ENCODE results near the gene GRID2.

GRID2 gene

DNA sequence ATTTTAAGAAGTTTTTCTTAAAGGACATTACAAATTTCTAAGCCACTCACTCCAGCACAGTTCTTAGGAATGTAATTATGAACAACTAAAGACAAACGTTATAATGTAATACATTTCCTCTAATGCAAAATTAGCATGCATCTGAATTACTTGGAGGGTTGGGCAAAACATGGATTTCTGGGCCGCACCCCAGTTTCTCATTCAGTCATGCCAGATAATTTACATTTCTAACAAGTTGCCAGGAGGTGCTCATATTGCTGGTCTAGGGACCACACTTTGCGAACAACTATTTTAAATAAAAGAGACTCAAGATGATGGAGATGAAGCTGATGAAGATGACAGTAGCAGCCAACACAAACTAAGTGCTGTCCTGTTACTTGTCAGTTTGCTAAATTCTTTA is 840.1 kb downstream of the GRID2 start:
- TF ChIP-seq GATA1 (IDR thresholded peaks at IDR 0.05; ENCODE audit: low read depth, low read length) (no peak), POLR2A (IDR thresholded peaks at IDR 0.05; ENCODE audit: low read length) (no peak)
- DNase-seq = no peak

DNA sequence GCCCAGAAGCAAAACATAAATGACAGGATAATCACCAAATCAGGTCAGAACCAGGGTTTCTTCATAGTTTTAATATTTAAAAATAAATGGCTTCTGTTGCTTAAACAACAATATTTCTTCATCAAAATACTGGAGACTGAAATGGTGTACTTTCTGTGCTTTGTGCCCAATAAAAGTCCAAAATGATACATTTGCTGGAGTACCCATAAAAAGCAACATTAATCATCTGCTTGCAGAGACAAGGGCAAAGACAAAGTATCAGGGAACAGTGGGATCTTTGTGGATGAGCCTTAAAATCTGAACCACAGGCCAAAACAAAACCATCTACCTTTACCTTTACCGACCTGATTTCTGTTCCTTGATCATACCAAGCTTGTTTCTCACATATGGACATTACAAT is 840.9 kb downstream of the GRID2 start:
- no peak for TF ChIP-seq POLR2A (IDR thresholded peaks at IDR 0.05; ENCODE audit: low read length)
- no peak for TF ChIP-seq GATA1 (IDR thresholded peaks at IDR 0.05; ENCODE audit: low read depth, low read length)
- no peak for DNase-seq

DNA sequence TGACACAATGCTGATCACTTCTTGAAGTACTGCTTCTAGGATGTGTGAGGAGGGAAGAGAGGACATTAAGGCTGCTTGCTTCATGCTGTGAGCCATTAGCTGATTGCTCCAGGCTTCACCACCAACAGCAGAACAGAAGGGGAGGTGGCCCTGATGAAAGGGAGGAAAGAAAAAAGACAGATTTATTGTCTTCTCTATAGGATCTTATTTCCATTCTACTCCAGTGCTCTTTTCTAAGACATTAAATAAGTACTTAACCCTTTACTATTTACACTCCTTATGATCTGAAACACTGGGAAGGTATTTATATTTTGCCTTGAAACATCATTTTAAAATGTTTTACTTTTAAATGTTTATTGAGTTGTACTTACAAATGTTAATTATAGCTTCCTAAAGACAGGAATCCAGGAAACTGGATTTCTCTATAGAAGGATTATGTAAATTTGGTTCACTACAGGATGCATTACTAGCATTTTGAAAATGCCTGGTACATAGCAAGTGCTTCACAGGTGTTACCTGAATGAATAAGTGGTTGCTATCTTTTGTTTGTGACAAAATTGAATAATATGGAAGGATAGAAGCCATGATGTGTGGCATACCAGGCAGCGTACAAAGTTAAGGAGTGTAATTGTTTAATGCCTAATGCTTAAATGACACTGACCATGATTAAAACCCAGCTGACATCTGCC is 843.9 kb downstream of the GRID2 start:
- no peak for TF ChIP-seq POLR2A (IDR thresholded peaks at IDR 0.05; ENCODE audit: low read length)
- no peak for TF ChIP-seq GATA1 (IDR thresholded peaks at IDR 0.05; ENCODE audit: low read depth, low read length)
- DNase-seq = no peak

DNA sequence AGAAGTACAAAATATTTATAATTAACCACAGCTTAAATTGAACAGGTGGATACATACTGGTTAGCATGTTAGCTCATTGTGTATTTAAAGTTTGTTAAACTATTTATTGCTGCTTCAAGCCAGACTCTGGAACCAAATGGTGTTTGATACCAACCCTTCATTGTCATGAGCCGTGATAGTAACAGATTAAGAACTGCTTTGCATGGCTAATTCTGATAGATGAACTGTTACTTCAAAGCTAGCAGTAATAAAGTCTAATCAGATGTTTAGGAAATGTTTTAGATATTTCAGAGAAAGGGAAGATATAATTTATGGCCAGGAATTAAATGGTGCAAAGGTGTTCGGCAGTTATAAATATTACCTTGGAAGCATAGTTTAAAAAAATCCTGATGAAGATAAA is 848.7 kb downstream of the GRID2 start:
- DNase-seq = no peak
- no peak for TF ChIP-seq POLR2A (IDR thresholded peaks at IDR 0.05; ENCODE audit: low read length)
- TF ChIP-seq GATA1 (IDR thresholded peaks at IDR 0.05; ENCODE audit: low read depth, low read length) = no peak

DNA sequence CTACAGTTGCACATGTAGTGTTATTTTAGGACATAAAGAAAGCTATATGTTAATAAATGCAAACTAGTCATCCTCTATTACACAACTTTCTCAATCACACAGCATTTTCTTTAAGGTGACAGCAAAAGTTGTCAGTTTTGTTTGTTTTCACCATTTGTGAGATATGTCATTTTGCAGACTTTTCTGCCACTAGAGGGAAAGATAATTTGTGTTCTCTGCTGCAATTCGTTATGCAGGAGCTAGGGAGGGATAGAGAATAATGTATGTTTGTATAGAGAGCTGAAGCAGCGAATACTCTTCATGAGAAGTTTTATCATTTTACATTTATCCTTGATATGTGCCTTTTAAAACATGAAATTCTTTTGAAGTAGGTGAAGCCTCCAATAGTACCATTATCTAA is 854.2 kb downstream of the GRID2 start:
- no peak for DNase-seq
- TF ChIP-seq POLR2A (IDR thresholded peaks at IDR 0.05; ENCODE audit: low read length) (no peak), GATA1 (IDR thresholded peaks at IDR 0.05; ENCODE audit: low read depth, low read length) (no peak)

DNA sequence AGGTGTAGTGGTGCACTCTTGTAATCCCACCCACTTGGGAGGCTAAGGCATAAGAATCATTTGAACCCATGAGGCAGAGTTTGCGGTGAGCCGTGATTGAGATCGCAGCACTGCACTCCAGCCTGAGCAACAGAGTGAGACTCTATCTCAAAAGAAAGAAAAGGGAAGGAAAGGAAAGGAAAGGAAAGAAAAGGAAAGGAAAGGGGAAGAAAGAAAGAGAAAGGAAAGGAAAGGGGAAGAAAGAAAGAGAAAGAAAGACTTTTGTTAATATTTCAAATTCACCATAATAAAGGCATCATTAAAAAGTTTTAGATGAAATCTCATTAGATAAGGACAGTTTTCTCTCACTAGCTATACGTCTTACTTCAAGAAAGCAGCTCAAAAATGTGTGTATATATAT is 864.3 kb downstream of the GRID2 start:
- DNase-seq = no peak
- TF ChIP-seq GATA1 (IDR thresholded peaks at IDR 0.05; ENCODE audit: low read depth, low read length) = no peak
- no peak for TF ChIP-seq POLR2A (IDR thresholded peaks at IDR 0.05; ENCODE audit: low read length)

DNA sequence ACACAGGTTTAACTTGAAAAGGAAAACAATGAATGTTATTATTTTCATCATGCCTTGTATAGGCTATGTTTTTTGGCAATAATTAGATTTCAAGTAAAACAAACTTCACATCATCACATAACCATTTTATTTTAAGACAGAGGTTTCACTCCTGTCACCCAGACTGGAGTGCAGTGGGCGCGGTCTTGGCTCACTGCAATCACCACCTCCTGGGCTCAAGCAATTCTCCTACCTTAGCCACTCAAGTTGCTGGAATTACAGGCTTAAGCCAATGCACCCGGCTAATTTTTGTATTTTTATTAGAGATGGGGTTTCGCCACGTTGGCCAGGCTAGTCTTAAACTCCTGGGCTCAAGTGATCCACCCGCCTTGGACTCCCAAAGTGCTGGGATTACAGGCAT is 866.2 kb downstream of the GRID2 start:
- no peak for DNase-seq
- TF ChIP-seq GATA1 (IDR thresholded peaks at IDR 0.05; ENCODE audit: low read depth, low read length) (no peak), POLR2A (IDR thresholded peaks at IDR 0.05; ENCODE audit: low read length) (no peak)

DNA sequence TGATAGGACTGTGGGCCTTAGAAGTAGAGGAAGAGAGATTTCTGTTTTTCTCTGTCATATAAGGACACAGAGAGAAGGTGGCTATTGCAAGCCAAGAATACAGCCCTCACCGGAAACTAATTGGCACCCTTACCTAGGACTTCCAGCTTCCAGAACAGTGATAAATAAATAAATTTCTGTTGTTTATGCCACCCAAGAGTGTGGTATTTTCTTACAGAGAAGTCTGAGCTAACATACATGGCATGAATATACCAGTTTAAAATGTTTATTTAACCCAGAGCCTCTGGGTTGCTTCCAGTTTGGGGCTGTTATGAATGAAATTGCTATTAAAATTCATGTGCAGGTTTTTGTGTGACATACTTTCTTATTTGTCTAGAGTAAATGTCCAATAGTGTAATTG is 870.8 kb downstream of the GRID2 start:
- TF ChIP-seq GATA1 (IDR thresholded peaks at IDR 0.05; ENCODE audit: low read depth, low read length) = no peak
- TF ChIP-seq POLR2A (IDR thresholded peaks at IDR 0.05; ENCODE audit: low read length) = no peak

DNA sequence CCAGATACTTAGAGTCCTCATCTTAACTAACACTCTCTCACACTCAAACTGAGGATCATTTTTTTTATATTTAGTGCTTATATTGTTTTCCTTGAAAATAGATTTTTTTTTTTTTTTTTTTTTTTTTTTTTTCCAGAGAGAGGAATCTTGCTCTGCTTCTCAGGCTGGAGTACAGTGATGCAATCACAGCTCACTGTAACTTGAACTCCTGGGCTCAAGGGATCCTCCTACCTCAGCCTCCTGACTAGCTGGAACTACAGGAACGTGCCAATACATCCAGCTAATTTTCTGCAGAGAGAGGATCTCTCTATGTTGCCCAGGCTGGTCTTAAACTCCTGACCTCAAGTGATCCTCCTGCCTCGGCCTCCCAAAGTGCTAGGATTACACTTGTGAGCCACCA is 874.5 kb downstream of the GRID2 start:
- no peak for DNase-seq
- TF ChIP-seq POLR2A (IDR thresholded peaks at IDR 0.05; ENCODE audit: low read length) (no peak), GATA1 (IDR thresholded peaks at IDR 0.05; ENCODE audit: low read depth, low read length) (no peak)

More for the DNA sequence above, 870.8 kb downstream of the GRID2 start:
- no peak for DNase-seq

DNA sequence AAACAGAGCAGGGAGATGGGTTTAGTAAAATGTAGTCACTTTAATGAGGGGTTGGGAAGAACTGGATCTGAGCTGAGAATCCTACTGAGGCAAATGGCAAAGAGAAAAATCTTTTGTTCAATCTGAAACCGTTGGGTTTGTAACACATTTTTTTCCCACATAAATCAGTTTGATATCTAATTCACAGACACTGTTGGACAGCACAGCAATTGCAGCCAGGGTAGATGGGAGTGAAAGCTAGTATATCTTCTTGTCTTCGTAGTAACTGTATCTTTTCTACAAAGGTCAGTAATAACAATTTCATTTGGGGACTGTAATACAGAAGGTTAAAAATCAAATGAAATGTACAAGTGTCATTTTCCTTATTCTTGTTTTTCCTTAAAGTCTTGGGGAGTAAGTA is 875.3 kb downstream of the GRID2 start:
- no peak for DNase-seq
- TF ChIP-seq GATA1 (IDR thresholded peaks at IDR 0.05; ENCODE audit: low read depth, low read length) (no peak), POLR2A (IDR thresholded peaks at IDR 0.05; ENCODE audit: low read length) (no peak)

DNA sequence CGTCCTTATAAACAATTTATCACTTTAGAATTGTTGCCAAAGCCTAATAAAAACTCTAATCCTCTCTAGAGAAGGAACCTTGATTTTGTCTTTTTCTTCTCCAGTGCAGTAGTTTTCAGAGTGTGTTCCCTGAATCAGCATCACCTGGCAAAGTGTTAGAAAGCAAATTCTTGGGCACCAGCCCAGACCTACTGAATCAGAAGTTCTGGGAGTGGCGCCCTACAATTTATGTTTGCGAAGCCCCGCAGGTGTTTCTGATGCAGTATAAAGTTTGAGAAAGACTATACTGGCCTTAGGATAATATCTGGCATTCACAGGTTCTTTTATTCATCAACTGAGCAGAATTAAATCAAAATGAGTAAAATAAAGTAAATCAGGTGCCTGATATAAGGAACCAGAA is 879.0 kb downstream of the GRID2 start:
- TF ChIP-seq POLR2A (IDR thresholded peaks at IDR 0.05; ENCODE audit: low read length) (no peak), GATA1 (IDR thresholded peaks at IDR 0.05; ENCODE audit: low read depth, low read length) (no peak)
- DNase-seq = no peak

DNA sequence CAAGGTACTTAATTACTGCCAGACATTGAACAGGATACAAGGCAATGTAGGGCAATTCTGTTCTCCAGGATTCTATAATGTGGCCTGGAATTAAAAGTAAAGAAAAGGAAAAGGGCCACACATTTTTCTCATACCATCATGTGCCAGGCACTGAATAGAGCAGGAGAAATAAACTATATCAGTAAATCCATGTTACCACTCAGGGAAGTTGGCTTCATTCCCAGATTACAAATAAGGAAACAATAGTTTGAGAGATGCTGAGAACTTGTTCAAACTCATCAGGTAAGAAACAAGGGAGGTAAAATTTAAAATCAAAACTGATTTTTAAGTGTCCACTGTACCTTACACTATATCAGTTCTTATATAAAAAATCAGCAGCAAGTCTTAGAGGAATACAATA is 879.8 kb downstream of the GRID2 start:
- TF ChIP-seq POLR2A (IDR thresholded peaks at IDR 0.05; ENCODE audit: low read length) = no peak
- TF ChIP-seq GATA1 (IDR thresholded peaks at IDR 0.05; ENCODE audit: low read depth, low read length) = no peak
- no peak for DNase-seq

DNA sequence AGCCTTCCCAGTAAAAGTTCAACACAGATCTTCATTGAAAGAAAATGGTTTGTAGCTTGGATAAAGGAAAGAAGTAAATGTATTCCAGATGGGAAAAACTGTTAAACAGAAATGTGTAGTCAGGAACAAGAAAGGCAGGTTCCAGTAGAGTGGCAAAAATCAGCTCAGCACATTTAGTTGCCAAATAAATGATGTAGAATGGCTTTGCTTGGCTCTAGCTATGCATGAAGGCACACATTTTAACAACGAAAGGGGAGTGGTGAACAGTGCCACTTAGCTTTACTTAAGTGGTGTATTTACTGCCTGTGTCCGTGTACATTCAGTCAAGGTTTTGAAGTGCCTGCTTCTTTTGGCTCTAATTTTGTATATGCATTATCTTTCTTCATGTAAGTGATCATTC is 880.3 kb downstream of the GRID2 start:
- TF ChIP-seq POLR2A (IDR thresholded peaks at IDR 0.05; ENCODE audit: low read length) (no peak), GATA1 (IDR thresholded peaks at IDR 0.05; ENCODE audit: low read depth, low read length) (no peak)
- DNase-seq = no peak

DNA sequence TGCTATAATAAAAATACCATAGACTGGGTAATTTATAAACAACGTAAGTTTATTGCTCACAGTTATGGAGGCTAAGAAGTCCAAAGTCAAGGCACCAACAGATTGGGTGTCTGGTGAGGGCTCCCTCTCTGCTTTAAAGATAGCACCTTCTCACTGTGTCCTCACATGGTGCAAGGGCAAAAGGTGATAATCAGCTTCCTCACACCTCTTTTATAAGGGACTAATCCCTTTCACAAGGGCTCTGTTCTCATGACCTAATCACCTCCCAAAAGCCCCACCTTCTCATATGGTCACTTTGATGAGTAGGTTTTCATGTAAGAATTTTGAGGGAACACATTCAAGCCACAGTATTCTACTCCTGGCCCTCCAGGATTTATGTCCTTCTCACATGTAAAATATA is 883.1 kb downstream of the GRID2 start:
- DNase-seq = no peak
- TF ChIP-seq GATA1 (IDR thresholded peaks at IDR 0.05; ENCODE audit: low read depth, low read length) (no peak), POLR2A (IDR thresholded peaks at IDR 0.05; ENCODE audit: low read length) (no peak)

DNA sequence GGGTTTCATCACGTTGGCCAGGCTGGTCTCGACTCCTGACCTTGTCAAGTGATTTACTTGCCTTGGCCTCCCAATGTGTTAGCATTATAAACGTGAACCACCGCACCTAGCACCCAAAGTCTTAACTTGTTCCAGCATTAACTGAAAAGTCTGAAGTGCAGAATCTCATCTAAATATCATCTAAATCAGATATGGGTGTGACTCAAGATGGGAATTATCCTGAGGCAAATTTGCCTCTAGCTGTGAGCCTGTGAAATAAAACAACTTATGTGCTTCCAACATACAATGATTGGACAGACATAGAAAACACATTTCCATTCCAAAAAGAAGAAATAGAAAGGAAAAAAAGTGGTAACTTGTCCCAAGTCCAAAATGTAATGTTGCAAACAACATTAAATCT is 883.7 kb downstream of the GRID2 start:
- TF ChIP-seq POLR2A (IDR thresholded peaks at IDR 0.05; ENCODE audit: low read length) (no peak), GATA1 (IDR thresholded peaks at IDR 0.05; ENCODE audit: low read depth, low read length) (no peak)
- DNase-seq = no peak

DNA sequence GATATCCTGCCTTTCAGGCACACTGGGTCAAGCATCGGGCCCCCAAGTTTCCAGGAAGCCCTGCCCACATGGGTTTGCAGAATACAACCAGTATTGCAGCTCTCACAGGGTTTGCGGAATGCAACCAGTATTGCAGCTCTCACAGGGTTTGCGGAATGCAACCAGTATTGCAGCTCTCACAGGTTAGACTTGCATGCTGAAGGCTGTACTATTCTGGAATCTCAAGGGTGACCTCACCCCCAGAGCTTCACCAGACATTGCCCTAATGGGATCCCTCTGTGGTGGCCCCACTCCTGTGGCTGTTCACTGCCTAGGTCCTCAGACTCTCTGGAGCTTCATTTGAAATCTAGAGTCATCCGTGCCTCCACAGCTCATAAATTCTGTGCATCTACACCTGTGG is 884.1 kb downstream of the GRID2 start:
- no peak for DNase-seq
- no peak for TF ChIP-seq POLR2A (IDR thresholded peaks at IDR 0.05; ENCODE audit: low read length)
- no peak for TF ChIP-seq GATA1 (IDR thresholded peaks at IDR 0.05; ENCODE audit: low read depth, low read length)

Data from erythroblast (primary cell).